GM18526 (cell line): ENCODE measurements around the gene FAM193A.
A peak's percentile ranks its signal among the peaks of the same experiment; 100 is the strongest.

Source experiments
- POLR2A ChIP-seq: IDR thresholded peaks from 3 replicates; pipeline ENCODE4 v1.6.1; 2011; ENCODE audit not compliant: insufficient read length; ENCODE audit errors: extremely low read depth

Gene FAM193A

GRCh38 chr4:2754848-2755819, 218.7 kb downstream of the FAM193A start:
- no peak for TF ChIP-seq POLR2A

- TF ChIP-seq POLR2A: peak; percentile 81
Observed at GRCh38 chr4:2755821-2756690, 219.6 kb downstream of the FAM193A start, which contains the start of gene TNIP2. TSS of gene TNIP2 (minus strand) at chr4:2756336. CDS start at chr4:2756289, 47 bp downstream.

GRCh38 chr4:2756691-2757350, 220.4 kb downstream of the FAM193A start:
- no peak for TF ChIP-seq POLR2A

GRCh38 chr4:2757426-2757825, 221.0 kb downstream of the FAM193A start:
- TF ChIP-seq POLR2A: no peak

- no peak for TF ChIP-seq POLR2A
Observed at GRCh38 chr4:2761035-2761923, 224.8 kb downstream of the FAM193A start.

GRCh38 chr4:2762048-2762447, 225.6 kb downstream of the FAM193A start:
- no peak for TF ChIP-seq POLR2A

GRCh38 chr4:2763511-2763967, 227.1 kb downstream of the FAM193A start:
- no peak for TF ChIP-seq POLR2A

GRCh38 chr4:2765832-2766526, 229.5 kb downstream of the FAM193A start:
- TF ChIP-seq POLR2A: no peak

- no peak for TF ChIP-seq POLR2A
Observed at GRCh38 chr4:2767046-2767704, 230.7 kb downstream of the FAM193A start.

- TF ChIP-seq POLR2A: no peak
Observed at GRCh38 chr4:2767705-2768074, 231.2 kb downstream of the FAM193A start.

GRCh38 chr4:2768124-2768523, 231.7 kb downstream of the FAM193A start:
- no peak for TF ChIP-seq POLR2A

GRCh38 chr4:2768921-2769336, 232.5 kb downstream of the FAM193A start:
- no peak for TF ChIP-seq POLR2A

- TF ChIP-seq POLR2A: no peak
Observed at GRCh38 chr4:2771264-2771663, 234.8 kb downstream of the FAM193A start.
